Skeletal muscle satellite cell (primary cell): Measurements from ENCODE around the gene TMEM131.
A peak's percentile ranks its signal among the peaks of the same experiment; 100 is the strongest.

Experiments used
- H3K27me3 ChIP-seq: 2 replicates; pipeline ENCODE4 v1.7.0; 2013; ENCODE audit warnings: low read length; ENCODE audit not compliant: control insufficient read depth, insufficient read depth
- H3K36me3 ChIP-seq: 2 replicates; pipeline ENCODE4 v1.7.0; 2013; ENCODE audit warnings: mild to moderate bottlenecking, control low read depth, low read length; ENCODE audit not compliant: insufficient read depth
- H3K4me1 ChIP-seq: 2 replicates; pipeline ENCODE4 v1.7.0; 2013; ENCODE audit warnings: low read length; ENCODE audit not compliant: control insufficient read depth, insufficient read depth
- H3K4me2 ChIP-seq: 2 replicates; pipeline ENCODE4 v1.7.0; 2013; ENCODE audit warnings: mild to moderate bottlenecking, low read length
- H3K4me3 ChIP-seq: 2 replicates; pipeline ENCODE4 v1.7.0; 2013; ENCODE audit warnings: low read length
- H3K9ac ChIP-seq: 2 replicates; pipeline ENCODE4 v1.7.0; 2013; ENCODE audit warnings: mild to moderate bottlenecking, low read depth, low read length, moderate library complexity
- H3K9me3 ChIP-seq: replicated peaks from 2 replicates; pipeline ENCODE4 v1.7.0; 2013; ENCODE audit warnings: mild to moderate bottlenecking, control low read depth, low read length

The TMEM131 gene

GRCh38 chr2:97945791-97946190, 50.0 kb downstream of the TMEM131 start:
- H3K36me3 ChIP-seq = no peaks in the 10 kb centered on the region
- H3K9me3 ChIP-seq = no peaks in the 10 kb centered on the region
- H3K9ac ChIP-seq = no peak overlapping the region
- no peak overlapping the region for H3K4me3 ChIP-seq
- no peaks in the 10 kb centered on the region for H3K27me3 ChIP-seq
- H3K4me1 ChIP-seq = peaks cover 11% of the 10 kb centered on the region
- no peak overlapping the region for H3K4me2 ChIP-seq

- Histone ChIP-seq H3K9ac (no peak overlapping the region), H3K4me2 (no peak overlapping the region)
These were observed 58.9 kb downstream of the TMEM131 start for GRCh38 chr2:97936881-97937280.

GRCh38 chr2:97936199-97936598, 59.5 kb downstream of the TMEM131 start:
- Histone ChIP-seq H3K4me2 (peak overlapping the region; percentile 28), H3K9me3 (no peaks in the 10 kb centered on the region), H3K4me1 (peaks cover 11% of the 10 kb centered on the region), H3K27me3 (no peaks in the 10 kb centered on the region), H3K4me3 (no peak overlapping the region), H3K9ac (no peak overlapping the region), H3K36me3 (no peaks in the 10 kb centered on the region)

More at GRCh38 chr2:97936881-97937280, 58.9 kb downstream of the TMEM131 start:
- Histone ChIP-seq H3K27me3 (no peaks in the 10 kb centered on the region), H3K4me1 (peaks cover 11% of the 10 kb centered on the region), H3K36me3 (no peaks in the 10 kb centered on the region), H3K4me3 (no peak overlapping the region), H3K9me3 (no peaks in the 10 kb centered on the region)

- Histone ChIP-seq H3K9me3 (no peaks in the 10 kb centered on the region), H3K4me3 (no peak overlapping the region), H3K4me1 (peaks cover 11% of the 10 kb centered on the region), H3K4me2 (peak overlapping the region; percentile 28), H3K36me3 (no peaks in the 10 kb centered on the region), H3K27me3 (no peaks in the 10 kb centered on the region), H3K9ac (no peak overlapping the region)
These were observed 60.0 kb downstream of the TMEM131 start for GRCh38 chr2:97935719-97936161.

- no peaks in the 10 kb centered on the region for H3K27me3 ChIP-seq
- H3K4me2 ChIP-seq = no peak overlapping the region
- no peak overlapping the region for H3K9ac ChIP-seq
- peaks cover 11% of the 10 kb centered on the region for H3K4me1 ChIP-seq
- no peaks in the 10 kb centered on the region for H3K9me3 ChIP-seq
- no peaks in the 10 kb centered on the region for H3K36me3 ChIP-seq
- no peak overlapping the region for H3K4me3 ChIP-seq
These were observed 62.6 kb downstream of the TMEM131 start for GRCh38 chr2:97932975-97933662.

GRCh38 chr2:97931858-97932225, 63.9 kb downstream of the TMEM131 start:
- H3K4me1 ChIP-seq = peaks cover 11% of the 10 kb centered on the region
- no peak overlapping the region for H3K4me3 ChIP-seq
- no peaks in the 10 kb centered on the region for H3K36me3 ChIP-seq
- H3K9ac ChIP-seq = no peak overlapping the region
- H3K4me2 ChIP-seq = no peak overlapping the region
- H3K9me3 ChIP-seq = no peaks in the 10 kb centered on the region
- no peaks in the 10 kb centered on the region for H3K27me3 ChIP-seq

- Histone ChIP-seq H3K27me3 (no peaks in the 10 kb centered on the region), H3K9ac (no peak overlapping the region), H3K4me1 (peaks cover 9% of the 10 kb centered on the region), H3K36me3 (no peaks in the 10 kb centered on the region), H3K9me3 (no peaks in the 10 kb centered on the region), H3K4me3 (no peak overlapping the region), H3K4me2 (no peak overlapping the region)
These were observed 64.5 kb downstream of the TMEM131 start for GRCh38 chr2:97931118-97931857.

- no peaks in the 10 kb centered on the region for H3K9me3 ChIP-seq
- H3K4me1 ChIP-seq = no peaks in the 10 kb centered on the region
- H3K9ac ChIP-seq = no peak overlapping the region
- H3K36me3 ChIP-seq = peaks cover 10% of the 10 kb centered on the region
- no peak overlapping the region for H3K4me2 ChIP-seq
- no peak overlapping the region for H3K4me3 ChIP-seq
- H3K27me3 ChIP-seq = no peaks in the 10 kb centered on the region
These were observed 67.2 kb downstream of the TMEM131 start for GRCh38 chr2:97928591-97928990.

GRCh38 chr2:97926946-97927345, 68.8 kb downstream of the TMEM131 start:
- no peak overlapping the region for H3K4me2 ChIP-seq
- no peaks in the 10 kb centered on the region for H3K9me3 ChIP-seq
- H3K27me3 ChIP-seq = no peaks in the 10 kb centered on the region
- no peaks in the 10 kb centered on the region for H3K4me1 ChIP-seq
- no peak overlapping the region for H3K4me3 ChIP-seq
- H3K36me3 ChIP-seq = peaks cover 10% of the 10 kb centered on the region
- H3K9ac ChIP-seq = no peak overlapping the region

GRCh38 chr2:97924194-97924593, 71.6 kb downstream of the TMEM131 start:
- no peaks in the 10 kb centered on the region for H3K4me1 ChIP-seq

GRCh38 chr2:97919858-97920257, 75.9 kb downstream of the TMEM131 start:
- Histone ChIP-seq H3K9me3 (no peaks in the 10 kb centered on the region), H3K27me3 (no peaks in the 10 kb centered on the region), H3K36me3 (peaks cover 9% of the 10 kb centered on the region), H3K4me1 (no peaks in the 10 kb centered on the region), H3K4me3 (no peak overlapping the region), H3K4me2 (no peak overlapping the region), H3K9ac (no peak overlapping the region)

More at GRCh38 chr2:97924194-97924593, 71.6 kb downstream of the TMEM131 start:
- H3K9ac ChIP-seq = no peak overlapping the region
- no peaks in the 10 kb centered on the region for H3K9me3 ChIP-seq
- no peaks in the 10 kb centered on the region for H3K27me3 ChIP-seq
- no peak overlapping the region for H3K4me2 ChIP-seq
- peaks cover 14% of the 10 kb centered on the region for H3K36me3 ChIP-seq
- no peak overlapping the region for H3K4me3 ChIP-seq

GRCh38 chr2:97918818-97919217, 76.9 kb downstream of the TMEM131 start:
- no peaks in the 10 kb centered on the region for H3K9me3 ChIP-seq
- no peak overlapping the region for H3K9ac ChIP-seq
- H3K4me3 ChIP-seq = no peak overlapping the region

More at GRCh38 chr2:97918818-97919217, 76.9 kb downstream of the TMEM131 start:
- H3K4me1 ChIP-seq = no peaks in the 10 kb centered on the region
- peaks cover 4% of the 10 kb centered on the region for H3K36me3 ChIP-seq
- H3K27me3 ChIP-seq = no peaks in the 10 kb centered on the region
- no peak overlapping the region for H3K4me2 ChIP-seq
